DMS 273 (cell line): ENCODE results near the gene THNSL1.

Experiments used
- DNase-seq: peaks from one replicate; lab custom pipeline; 2025; ENCODE audit not compliant: unreplicated experiment; lab: John Stamatoyannopoulos, UW

Gene THNSL1

GRCh38 chr10:25057886-25058285 is 41.5 kb downstream of the THNSL1 start:
- no peak for DNase-seq

GRCh38 chr10:25059990-25060389 is 43.6 kb downstream of the THNSL1 start:
- peak; percentile 43 for DNase-seq

GRCh38 chr10:25061125-25061524 is 44.7 kb downstream of the THNSL1 start:
- DNase-seq = peak; percentile 58

- DNase-seq = peak; percentile 3
These were observed 45.5 kb downstream of the THNSL1 start for GRCh38 chr10:25061711-25062449.

- DNase-seq = no peak
These were observed 46.7 kb downstream of the THNSL1 start for GRCh38 chr10:25063157-25063556.

- DNase-seq = no peak
These were observed 47.2 kb downstream of the THNSL1 start for GRCh38 chr10:25063644-25064043.

GRCh38 chr10:25064401-25064800 is 48.0 kb downstream of the THNSL1 start:
- DNase-seq = no peak

- no peak for DNase-seq
These were observed 49.5 kb downstream of the THNSL1 start for GRCh38 chr10:25065761-25066476.

- DNase-seq = no peak
These were observed 52.0 kb downstream of the THNSL1 start for GRCh38 chr10:25068152-25069058.

GRCh38 chr10:25071227-25071626 is 54.8 kb downstream of the THNSL1 start:
- no peak for DNase-seq

GRCh38 chr10:25072786-25073185 is 56.4 kb downstream of the THNSL1 start:
- DNase-seq = no peak

- no peak for DNase-seq
These were observed 59.4 kb downstream of the THNSL1 start for GRCh38 chr10:25075825-25076224.
